ENCODE measurements around the gene DTX4. TPM values are rescaled to one million over a fixed set of nuclear protein-coding genes. Genes with fewer than 3 reads are reported as not detected.

The DTX4 gene
- total RNA-seq, 2 donors from 2014 or later = 4.7 to 8.8 TPM

DNA sequence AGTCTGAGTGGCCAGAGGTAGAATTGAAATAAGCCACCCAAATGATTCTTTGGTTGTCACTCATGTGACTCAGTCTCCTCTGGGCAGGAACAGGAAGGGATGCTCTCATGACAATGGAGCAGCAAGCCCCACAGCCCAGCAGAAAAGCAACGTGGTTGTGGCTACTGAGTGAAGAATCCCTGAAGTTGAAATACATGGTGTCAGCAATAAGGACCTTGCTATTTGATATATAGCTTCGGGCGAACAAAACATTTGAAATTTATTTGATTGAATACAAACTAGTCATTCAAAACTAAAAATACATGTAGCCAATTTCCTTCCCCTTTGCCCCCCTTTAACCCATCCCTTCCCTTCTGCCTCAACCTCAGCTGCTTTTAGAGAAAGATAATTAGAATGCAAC is 14.5 kb upstream of the DTX4 start:
- Histone ChIP-seq H3K9me3 (no peaks in the 10 kb centered on the region), H3K4me3 (no peak overlapping the region), H3K27ac (no peak overlapping the region), H3K36me3 (no peaks in the 10 kb centered on the region), H3K4me1 (ENCODE audit: control insufficient read depth in 1 of 2, low read depth in 2 of 2) (no peaks in the 10 kb centered on the region), H3K27me3 (replicated peaks; ENCODE audit: insufficient read depth) (no peaks in the 10 kb centered on the region)
- DNase-seq (ENCODE audit: low spot score) (no peak), ATAC-seq (ENCODE audit: insufficient number of reproducible peaks, low FRiP score, low read depth) (no peak)
- TF ChIP-seq, protein P1, sequence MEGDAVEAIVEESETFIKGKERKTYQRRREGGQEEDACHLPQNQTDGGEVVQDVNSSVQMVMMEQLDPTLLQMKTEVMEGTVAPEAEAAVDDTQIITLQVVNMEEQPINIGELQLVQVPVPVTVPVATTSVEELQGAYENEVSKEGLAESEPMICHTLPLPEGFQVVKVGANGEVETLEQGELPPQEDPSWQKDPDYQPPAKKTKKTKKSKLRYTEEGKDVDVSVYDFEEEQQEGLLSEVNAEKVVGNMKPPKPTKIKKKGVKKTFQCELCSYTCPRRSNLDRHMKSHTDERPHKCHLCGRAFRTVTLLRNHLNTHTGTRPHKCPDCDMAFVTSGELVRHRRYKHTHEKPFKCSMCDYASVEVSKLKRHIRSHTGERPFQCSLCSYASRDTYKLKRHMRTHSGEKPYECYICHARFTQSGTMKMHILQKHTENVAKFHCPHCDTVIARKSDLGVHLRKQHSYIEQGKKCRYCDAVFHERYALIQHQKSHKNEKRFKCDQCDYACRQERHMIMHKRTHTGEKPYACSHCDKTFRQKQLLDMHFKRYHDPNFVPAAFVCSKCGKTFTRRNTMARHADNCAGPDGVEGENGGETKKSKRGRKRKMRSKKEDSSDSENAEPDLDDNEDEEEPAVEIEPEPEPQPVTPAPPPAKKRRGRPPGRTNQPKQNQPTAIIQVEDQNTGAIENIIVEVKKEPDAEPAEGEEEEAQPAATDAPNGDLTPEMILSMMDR (IDR thresholded peaks at IDR 0.05) = no peak

DNA sequence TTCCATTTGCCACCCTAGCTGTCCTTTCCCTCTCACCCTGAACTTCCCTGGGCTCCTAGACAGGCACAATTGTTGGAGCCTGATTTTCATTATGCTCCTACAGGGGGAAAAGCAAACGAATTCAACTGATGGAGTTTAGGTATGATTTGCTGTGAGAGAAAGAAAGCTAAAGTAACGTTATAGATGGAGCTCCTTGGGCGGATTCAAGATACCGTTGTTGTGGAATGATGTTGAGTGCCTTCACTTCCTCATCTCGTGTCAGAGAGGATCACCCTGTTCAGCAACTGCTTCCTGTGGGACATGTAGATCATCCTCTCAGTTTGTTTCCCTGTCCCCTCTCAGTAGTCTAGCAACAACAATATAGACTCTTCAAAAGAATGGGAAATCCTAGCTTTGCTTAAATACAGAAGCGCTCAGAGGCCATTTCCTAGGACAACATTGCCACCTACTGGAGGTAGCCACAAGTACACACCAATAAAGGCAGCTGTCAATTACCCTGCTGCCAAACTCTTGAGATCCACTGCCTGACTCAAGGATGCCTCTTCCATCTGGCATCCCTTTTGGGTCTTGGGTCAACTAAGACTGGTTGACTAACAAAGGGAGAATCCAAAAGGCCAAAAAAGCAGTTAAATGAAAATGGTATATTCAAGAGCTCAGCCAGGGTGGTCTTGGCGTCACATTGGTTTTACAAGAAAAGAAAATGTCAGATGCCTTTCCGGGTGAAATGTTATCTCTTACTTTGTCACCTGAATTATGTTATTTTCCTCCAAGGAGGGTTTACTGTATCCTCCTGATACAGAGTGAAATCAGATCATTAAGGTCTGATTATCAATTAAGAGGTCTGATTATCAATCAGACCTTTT is 13.5 kb upstream of the DTX4 start:
- no peak overlapping the region for H3K27ac ChIP-seq
- DNase-seq (ENCODE audit: low spot score) = no peak
- no peaks in the 10 kb centered on the region for H3K9me3 ChIP-seq
- ATAC-seq (ENCODE audit: insufficient number of reproducible peaks, low FRiP score, low read depth) = peak; percentile 50
- no peaks in the 10 kb centered on the region for H3K4me1 ChIP-seq (ENCODE audit: control insufficient read depth in 1 of 2, low read depth in 2 of 2)
- TF ChIP-seq, protein P1 (IDR thresholded peaks at IDR 0.05) = peak; percentile 74
- no peaks in the 10 kb centered on the region for H3K36me3 ChIP-seq
- H3K27me3 ChIP-seq (replicated peaks; ENCODE audit: insufficient read depth) = no peaks in the 10 kb centered on the region
- H3K4me3 ChIP-seq = peak overlapping the region; percentile 26

DNA sequence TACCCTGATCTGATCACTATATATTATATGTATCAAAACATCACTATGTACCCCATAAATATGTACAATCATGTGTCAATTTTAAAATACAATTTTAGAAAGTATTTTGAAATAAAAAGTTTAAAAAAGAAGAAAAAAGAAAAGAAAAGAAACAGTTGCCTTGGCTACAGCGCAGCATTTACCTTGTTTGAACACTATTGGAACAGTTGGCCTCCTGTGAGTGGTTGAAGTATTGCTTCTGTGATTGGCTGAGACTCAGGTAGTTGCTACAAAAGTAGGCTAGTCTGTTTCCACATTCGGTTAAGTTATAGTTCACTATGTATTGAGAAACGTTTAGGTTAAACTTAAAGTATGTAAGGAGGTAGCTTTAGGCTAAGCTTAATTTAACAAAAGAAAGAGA is 7.9 kb upstream of the DTX4 start:
- ATAC-seq (ENCODE audit: insufficient number of reproducible peaks, low FRiP score, low read depth) = no peak
- no peaks in the 10 kb centered on the region for H3K36me3 ChIP-seq

DNA sequence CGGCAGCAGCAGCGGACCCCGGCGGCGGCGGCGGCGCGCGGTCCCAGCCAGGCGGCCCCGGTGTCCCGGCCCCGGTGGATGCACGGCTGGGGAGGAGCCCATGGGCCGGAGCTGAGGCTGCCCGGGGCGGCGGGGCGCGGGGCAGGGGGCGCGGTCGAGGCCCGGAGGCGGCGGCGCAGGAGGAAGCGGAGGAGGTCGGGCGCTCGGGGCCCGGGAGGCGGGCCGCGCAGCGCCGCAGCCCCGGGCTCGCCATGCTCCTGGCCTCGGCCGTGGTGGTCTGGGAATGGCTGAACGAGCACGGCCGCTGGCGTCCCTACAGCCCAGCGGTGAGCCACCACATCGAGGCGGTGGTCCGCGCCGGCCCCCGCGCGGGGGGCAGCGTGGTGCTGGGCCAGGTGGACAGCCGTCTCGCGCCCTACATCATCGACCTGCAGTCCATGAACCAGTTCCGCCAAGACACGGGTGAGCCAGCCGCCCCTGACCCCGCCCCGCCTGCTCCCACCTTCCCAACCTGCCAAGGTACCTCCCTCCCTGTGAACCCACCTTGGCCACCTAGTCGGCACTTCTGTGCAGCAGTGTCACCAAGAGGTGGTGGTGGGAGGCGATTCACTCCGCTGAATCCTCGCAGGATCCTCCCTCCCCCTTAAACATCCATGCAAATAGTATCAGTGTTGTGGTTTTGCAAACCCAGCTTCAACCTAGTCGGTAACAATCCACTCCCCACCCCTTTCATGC is 580 bp downstream of the DTX4 start:
- Histone ChIP-seq H3K9me3 (no peaks in the 10 kb centered on the region), H3K36me3 (no peaks in the 10 kb centered on the region), H3K27ac (no peak overlapping the region), H3K4me1 (ENCODE audit: control insufficient read depth in 1 of 2, low read depth in 2 of 2) (peaks cover 0 to 17% of the 10 kb centered on the region in 2 donors), H3K27me3 (replicated peaks; ENCODE audit: insufficient read depth) (no peaks in the 10 kb centered on the region), H3K4me3 (peak overlapping the region; percentile 94)
- ATAC-seq (ENCODE audit: insufficient number of reproducible peaks, low FRiP score, low read depth) (no peak), DNase-seq (ENCODE audit: low spot score) (no peak)
- TF ChIP-seq, protein P1 (IDR thresholded peaks at IDR 0.05) = no peak

More for the DNA sequence above, 7.9 kb upstream of the DTX4 start:
- DNase-seq (ENCODE audit: low spot score) = no peak
- Histone ChIP-seq H3K27ac (no peak overlapping the region), H3K27me3 (replicated peaks; ENCODE audit: insufficient read depth) (no peaks in the 10 kb centered on the region), H3K9me3 (no peaks in the 10 kb centered on the region), H3K4me3 (no peak overlapping the region), H3K4me1 (ENCODE audit: control insufficient read depth in 1 of 2, low read depth in 2 of 2) (no peaks in the 10 kb centered on the region)
- TF ChIP-seq, protein P1 (IDR thresholded peaks at IDR 0.05) = no peak

Measured in thoracic aorta (tissue), 2 donors.